Jurkat, Clone E6-1 (cell line): ENCODE measurements around the gene SMG6.

ENCODE experiments used
- DNase-seq: peaks from one replicate; pipeline ENCODE4 v3.0.0-alpha.2; 2011; ENCODE audit warnings: low read depth, low spot score
- H3K4me3 ChIP-seq: 2 replicates; pipeline ENCODE4 v1.5.1; 2011; ENCODE audit warnings: mild to moderate bottlenecking, low read length, control low read depth, moderate library complexity

SMG6 gene

DNA sequence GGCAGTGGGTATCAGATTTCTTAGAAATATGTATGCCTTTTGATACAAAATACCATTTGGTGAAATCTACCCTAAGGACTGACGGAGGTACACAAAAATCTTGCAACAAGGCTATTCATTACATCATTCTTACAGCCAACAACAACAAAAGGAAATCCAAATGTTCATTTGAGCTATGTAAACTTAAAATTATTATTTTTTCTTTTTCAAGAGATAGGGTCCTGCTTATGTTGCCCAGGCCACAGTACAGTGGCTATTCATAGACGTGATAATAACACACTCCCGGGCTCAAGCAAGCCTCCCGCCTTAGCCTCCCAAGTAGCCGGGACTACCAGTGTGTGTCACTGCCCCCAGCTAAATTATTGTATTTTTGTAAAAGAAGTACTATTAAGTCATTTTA lies 9.2 kb upstream of the SMG6 start:
- no peak for DNase-seq
- no peak overlapping the region for H3K4me3 ChIP-seq

DNA sequence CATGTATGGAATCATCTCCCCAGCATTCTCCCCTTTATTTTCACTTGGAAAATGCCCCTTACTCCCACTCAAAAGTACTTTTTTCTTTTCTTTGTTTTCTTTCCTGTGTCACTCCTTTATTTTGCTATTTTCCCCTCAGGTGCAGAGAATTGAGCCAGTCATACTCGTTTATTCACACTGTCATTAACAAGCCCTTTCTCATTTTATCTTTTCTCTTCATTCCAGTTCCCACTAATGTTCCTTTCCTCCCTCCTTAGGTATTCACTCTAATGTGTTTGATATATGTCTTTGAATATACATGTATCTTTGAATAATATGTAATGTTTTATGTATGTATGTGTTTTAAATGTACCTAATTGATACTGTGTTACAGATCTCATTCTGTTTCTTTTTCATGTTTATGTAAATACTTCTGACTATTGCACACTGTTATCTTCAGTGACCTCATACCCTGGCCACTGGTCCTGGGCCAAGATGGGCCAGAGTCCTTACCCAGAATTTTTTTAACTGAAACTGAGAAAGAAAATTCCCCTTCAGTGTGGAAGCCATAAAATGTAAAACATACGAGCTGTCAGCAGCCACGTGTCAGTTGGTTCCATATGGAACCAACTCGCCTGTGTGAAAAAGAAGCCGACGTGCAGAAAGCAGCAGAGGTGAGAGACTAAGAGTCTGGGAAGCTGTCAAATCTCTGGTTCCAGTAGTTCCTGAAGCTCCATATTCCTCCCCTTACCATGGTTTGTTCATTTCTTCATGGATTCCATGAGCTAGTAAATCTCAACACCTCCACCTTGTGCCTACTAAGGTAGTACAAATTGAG lies 6.0 kb upstream of the SMG6 start:
- no peak for DNase-seq
- H3K4me3 ChIP-seq, result no peak overlapping the region

DNA sequence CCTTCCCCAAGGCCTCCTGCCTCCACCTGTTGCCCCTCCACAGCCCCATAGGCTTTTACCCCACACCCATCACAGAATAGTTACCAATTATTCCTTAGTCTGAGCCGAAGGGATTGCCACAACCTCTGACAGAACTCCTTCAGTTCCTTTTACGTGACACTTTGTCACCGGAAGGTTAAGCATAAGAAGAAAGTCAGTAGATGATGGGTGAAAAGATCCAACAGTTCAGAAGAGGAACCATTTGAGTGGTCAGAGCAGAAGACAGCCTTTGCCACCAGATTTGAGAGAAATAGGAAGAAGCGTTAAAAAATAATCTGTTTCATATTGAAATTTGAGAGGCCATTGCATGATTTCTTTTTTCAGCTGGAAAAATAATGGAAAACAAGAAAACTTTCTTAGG lies 1.3 kb upstream of the SMG6 start:
- no peak for DNase-seq
- H3K4me3 ChIP-seq, result no peak overlapping the region

DNA sequence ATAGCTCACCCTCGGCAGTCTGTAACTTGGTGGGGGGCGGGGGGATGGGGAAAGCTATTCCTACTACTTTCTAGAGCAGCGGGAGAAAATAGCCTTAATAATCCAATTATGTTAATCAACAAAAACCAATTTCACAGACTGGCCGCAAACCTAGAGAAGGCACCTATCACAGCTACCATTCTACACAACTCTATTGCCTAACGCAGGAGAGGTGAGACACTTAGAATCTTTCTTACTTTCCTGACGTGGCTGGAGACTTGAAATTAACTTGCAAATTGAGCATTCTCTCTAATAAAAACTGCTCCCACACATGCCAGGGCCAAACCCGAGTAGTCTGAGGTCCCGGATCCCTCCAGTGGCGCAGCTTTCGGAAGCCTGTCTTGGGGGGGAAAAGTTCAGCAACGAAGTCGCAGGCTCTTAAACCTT lies 794 bp downstream of the SMG6 start:
- DNase-seq, result no peak
- H3K4me3 ChIP-seq, result peak overlapping the region; percentile 85

DNA sequence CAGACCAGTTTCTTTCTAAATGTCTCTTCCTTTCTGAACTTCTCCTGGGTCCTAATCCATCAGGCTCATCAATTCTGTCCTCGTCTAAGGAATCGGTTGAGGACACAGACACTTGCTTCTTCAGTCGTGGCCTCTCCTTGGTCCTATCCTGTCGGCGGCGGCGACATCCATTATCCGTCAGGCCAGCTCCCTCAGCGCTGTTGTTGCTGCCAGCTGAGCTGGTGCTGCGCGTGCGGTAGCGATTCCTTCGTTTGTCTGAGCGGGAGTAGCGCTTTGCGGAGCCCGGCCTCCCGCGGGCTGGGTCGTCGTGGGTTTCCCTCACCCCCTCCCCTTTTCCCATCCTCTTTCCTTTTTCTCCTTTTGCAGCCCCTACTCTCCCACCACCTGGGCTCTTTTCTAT lies 3.8 kb downstream of the SMG6 start:
- DNase-seq, result no peak

DNA sequence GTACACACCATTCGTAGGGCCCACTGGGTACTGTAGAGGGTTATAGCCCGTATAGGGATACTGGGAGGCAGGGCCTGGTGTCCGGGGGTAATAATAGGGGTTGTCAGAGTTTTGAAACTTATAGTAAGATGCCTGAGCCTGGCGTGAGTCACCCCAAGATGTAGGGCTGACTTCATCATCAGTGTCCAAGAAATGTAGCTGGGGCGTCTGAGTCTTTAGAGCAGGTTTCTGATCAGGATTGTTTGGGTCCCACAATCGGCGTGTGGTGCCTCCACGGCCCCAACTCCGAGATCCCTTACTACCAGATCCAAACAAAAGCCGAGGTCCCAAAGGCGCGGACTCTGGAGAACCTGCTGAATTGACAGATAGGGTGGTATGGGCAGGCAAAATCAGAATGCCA lies 4.4 kb downstream of the SMG6 start:
- H3K4me3 ChIP-seq, result no peak overlapping the region
- DNase-seq, result no peak

More for the DNA sequence above, 3.8 kb downstream of the SMG6 start:
- H3K4me3 ChIP-seq, result no peak overlapping the region

DNA sequence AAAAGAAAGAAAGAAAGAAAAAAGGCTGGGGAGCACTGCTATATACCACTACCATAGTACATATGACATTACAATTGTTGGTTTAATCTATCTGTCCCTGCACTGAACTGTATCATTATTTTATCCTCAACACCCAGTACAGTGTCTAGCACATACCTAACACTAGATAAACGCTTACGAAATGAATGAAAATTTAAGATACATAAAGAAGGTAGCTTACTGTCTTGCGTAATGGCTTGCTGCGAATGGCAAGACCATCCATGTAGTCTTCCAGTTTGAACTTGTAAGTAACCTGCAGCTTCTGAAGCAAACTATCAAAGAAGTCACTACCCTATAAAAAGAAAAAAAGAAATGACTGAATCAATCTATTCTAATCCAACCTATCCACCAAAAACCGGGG lies 6.6 kb downstream of the SMG6 start:
- no peak overlapping the region for H3K4me3 ChIP-seq
- DNase-seq, result no peak

DNA sequence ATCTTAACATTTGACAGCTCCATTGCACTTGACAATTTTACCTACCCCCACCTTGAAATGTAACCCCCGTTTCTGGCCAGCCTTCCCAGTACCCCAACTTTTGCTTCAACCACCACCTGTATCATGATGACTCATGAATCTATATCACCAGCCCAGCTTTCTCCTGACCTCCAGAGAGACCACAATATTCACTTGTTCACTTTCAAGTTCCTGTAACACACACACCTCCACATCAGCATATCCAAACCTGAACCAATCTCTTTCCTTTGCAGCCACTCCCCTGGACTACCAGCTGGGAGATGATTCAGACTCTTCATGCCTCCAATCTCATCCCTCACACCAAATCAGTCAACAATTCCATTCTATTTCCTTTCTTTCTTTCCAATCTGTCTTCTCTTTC lies 8.0 kb downstream of the SMG6 start:
- H3K4me3 ChIP-seq, result no peak overlapping the region
- no peak for DNase-seq

DNA sequence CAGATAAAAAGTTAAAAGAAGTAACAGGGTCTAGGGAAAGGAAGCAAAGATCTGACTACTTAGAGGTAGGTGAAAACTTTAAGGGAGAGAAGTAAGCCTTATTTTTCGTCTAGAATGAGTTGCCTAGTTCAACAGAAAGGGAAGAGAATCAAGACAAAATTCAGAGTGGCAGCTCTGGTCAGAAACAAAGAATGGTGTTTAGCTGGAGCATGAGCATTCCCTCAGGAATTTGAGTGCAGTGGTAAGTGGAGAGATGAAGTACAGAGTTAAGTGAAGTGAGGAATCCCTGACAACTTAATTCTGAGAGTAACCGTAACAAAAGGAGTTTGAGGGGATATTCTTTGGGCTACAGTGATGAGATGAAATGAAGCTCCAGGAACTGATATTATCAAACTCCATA lies 11.5 kb downstream of the SMG6 start:
- no peak for DNase-seq
- H3K4me3 ChIP-seq, result no peak overlapping the region

DNA sequence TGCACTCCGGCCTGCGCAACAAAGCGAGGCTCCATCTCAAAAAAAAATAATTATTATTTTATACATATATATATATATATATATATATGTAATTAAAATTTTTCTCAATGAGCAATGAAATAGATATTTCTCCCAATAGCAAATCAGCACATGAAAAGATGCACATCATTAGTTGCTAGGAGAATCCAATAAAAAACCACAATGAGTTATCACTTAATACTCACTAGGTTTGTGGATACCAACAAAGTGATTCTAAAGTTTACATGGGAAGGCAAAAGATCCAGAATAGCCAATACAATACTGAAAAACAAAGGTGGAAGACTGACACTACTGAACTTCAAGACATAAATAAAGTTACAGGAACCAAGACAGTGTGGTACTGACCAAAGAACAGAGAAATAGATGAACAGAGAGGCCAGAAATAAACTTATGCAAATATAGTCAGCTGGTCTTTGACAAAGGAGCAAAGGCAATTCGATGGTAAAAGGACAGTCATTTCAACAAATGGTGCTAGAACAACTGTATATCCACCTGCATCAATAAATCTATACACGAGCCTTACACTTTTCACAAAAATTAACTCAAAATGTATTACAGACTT lies 13.6 kb downstream of the SMG6 start:
- no peak overlapping the region for H3K4me3 ChIP-seq
- no peak for DNase-seq

DNA sequence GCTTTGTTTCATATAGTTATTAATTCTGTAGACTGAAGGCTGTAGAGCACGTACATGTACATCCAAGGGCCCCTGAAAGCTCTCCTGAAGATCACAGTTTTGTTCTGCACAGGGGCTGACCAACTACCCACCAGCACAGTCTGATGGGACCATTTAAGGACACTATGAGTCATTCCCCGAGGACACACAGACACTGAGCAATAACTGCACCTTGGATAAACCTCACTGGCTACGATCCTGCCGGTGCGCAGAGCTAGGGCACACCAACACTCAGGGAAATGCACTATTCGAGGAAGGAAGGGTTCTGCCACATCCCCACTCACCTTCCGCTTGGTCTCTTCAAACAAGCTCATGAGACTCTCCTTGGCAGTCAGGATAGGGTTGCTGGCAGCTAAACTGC lies 20.3 kb downstream of the SMG6 start:
- no peak for DNase-seq

DNA sequence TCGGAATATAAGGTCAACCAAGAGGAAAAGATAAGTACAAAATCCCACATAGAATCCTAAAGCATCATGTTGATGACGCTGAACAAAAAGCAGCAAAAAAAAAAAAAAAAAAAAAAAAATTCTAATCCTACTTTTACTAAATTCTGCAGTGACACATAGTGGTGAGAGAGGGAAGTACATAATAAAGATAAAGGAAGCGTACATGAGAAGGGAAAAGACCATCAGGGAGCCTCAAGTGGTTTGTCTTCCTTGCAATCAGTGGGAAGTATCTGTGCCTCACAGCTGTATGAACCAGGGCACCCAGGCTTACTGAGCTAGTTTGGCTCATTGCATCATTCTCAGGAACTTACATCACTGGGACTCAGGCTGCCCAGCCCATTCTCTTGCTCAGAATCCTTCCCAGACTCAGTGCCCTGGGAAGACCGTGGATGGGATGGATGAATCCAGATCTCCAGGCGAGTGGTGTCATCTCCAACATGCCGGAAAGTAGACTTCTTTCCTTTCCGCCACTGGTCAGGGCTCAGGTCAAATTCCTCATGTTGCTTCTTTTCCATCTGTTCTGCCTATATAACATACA lies 21.2 kb downstream of the SMG6 start:
- H3K4me3 ChIP-seq, result no peak overlapping the region
- peak; percentile 82 for DNase-seq

More for the DNA sequence above, 20.3 kb downstream of the SMG6 start:
- no peak overlapping the region for H3K4me3 ChIP-seq

DNA sequence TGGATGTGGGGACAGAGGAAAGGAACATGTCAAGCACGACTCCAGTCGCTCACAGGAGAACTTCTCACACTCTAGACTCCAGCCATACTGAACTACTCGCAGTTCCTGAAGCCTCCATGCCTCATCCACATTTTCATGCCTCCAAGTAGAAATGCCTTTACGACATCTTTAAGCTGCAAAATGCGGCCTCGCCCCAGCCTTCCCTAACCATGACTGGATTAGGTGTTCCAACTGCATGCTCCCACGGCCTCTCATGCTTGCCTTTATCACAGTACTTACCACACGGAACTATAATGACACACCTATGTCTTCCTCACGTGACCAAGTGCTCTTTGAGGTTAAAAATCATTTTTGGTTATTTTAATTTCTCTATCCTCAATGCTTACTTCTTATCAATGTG lies 23.9 kb downstream of the SMG6 start:
- no peak overlapping the region for H3K4me3 ChIP-seq
- no peak for DNase-seq

DNA sequence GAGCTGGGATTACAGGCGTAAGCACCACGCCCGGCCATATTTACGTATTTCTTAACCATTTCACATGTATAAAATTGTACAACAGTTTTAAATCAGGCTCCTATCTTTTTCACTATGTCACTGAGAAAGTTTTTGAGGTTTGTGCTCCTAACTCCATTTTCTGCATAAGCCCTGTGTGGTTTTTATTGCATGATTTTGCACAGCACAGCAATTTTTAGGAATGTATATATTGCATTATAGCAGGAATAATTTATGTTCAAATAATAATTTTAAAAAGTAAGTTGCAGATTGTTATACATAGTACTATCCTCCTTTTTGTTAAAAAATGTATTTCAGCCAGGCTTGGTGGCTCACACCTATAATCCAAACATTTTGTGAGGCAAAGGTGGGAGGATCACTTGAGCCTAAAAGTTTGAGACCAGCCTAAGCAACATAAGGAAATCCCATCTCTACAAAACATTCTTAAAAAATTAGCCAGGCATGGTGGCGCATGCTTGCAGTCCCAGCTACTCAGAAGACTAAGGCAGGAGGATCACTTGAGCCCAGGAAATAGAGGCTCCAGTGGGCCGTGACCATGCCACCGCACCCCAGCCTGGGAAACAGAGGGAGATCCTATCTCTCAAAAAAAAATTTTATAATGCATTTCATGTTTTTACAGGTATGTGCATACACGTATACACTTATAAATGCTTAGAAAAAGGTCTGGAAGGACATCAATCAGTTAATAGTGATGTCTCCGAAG lies 26.0 kb downstream of the SMG6 start:
- DNase-seq, result no peak
- H3K4me3 ChIP-seq, result no peak overlapping the region

DNA sequence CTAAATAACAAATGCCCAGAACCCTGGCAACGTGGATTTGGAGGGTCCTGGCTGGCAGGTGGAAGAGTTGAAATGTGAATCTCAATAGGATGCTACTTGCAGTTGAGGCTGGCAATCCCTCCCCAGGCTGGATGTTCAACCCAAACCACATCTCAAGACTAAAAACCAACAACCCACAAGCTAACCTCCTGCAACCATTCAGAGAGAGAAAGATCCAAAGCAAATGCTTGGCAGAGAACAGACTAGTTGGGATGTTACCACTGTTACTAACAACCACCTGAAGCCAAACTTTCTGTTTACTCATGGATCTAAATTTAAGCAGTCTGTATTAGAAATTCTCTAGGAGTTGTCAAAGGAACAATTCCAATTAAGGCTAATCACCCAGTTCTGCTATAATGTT lies 27.9 kb downstream of the SMG6 start:
- H3K4me3 ChIP-seq, result no peak overlapping the region
- DNase-seq, result peak; percentile 86

DNA sequence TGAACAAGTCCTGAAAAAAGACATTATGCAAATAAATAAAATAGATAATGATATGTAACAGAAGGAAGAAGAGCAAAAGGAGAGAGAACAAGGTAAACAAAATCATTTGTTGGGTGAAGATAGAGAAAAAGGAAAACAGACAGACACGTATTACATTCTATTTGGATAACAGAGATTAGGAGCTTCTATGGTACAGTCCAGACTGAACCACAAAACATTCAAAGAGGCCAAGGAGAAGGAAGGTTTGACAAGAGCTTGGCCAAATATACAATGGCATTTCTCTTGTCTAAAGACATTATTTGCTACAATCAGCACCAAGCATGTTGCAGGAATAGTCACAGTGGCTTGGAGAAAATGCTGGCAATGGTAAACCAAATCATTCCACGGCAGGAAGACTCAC lies 29.2 kb downstream of the SMG6 start:
- H3K4me3 ChIP-seq, result no peak overlapping the region
- DNase-seq, result no peak

DNA sequence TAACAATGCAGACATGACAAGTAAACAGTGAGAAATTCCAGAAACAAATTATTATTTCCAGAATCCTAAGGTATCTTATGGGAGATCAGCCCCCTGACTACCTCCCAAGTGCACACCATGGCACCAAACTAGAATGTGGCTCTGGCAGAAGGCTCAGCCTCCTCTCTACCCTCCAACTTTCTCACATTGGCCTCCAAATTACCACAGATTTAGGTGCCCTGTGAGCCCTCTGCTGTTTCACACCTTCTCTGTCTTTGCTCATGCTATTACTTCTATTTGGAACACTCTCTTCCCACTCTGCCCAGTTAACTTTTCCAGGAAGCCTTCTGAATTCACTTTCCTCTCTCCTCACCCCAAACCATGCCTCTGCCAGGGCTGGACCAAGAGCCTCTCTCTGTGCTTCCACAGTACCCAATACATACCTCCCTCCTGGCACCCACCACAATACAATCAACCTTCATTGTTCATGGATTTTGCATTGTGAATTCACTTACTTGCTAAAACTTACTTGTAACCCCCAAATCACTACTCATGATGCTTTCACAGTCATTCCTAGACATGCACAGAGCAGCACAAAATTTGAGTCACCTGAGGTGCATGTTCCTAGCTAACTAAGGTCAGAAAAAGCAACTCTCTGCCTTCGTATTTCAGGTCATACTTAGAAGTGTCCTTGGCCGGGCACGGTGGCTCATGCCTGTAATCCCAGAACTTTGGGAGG lies 31.4 kb downstream of the SMG6 start:
- no peak overlapping the region for H3K4me3 ChIP-seq
- no peak for DNase-seq

DNA sequence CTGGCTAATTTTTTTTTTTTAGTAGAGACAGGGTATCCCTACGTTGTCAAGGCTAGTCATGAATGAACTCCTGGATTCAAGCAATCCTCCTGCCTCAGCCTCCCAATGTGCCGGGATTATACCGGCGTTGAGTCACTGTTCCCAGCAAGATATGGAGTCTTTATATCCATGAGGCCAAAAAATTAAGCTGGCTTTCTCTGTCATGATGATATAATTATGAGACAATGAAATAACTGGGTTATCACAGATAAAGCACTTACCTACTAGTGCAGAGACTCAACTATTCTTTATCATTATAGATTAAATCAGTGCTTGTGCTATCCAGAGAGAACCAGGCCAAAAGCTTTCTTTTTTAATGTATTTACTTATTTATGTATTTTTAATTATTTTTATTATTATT lies 36.2 kb downstream of the SMG6 start:
- DNase-seq, result no peak
- no peak overlapping the region for H3K4me3 ChIP-seq

DNA sequence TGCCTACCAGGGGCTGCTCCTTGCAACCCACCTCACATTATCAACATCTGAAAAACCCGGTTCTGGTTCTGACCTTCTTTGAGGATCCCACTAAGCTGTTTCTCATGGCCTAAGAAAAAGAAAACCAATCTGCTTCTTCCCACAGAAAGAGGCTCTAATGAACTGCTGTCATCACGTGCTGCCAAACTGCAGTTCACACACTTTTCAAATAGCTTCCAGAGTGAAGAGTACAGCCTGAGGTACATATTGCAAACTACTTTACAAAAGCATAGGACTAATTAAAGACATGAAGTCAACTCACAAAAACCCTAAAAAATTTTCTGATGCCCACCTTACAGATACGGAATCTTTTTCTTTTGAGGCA lies 36.7 kb downstream of the SMG6 start:
- peak overlapping the region; percentile 35 for H3K4me3 ChIP-seq
- peak; percentile 35 for DNase-seq
